ENCODE measurements around the gene GPC5. TPM values are rescaled to one million over a fixed set of nuclear protein-coding genes. Genes with fewer than 3 reads are reported as not detected.

The GPC5 gene
- total and polyA plus RNA-seq, 2 of the 13 experiments (the other 11 are each of a cell fraction or from before 2014, with no cell fraction given): 0.02 to 0.07 TPM

GRCh38 chr13:92494915-92495314 lies 1096.5 kb downstream of the GPC5 start:
- 4% methylated on average over 2 of the region's 2 CpGs for WGBS (ENCODE audit: low lambda C conversion rate)
- Histone ChIP-seq H3K4me3 (replicated peaks in 1 of 3; ENCODE audit: insufficient read depth in 1 of 3, low read depth in 2 of 3, low read length in 3 of 3) (no peak overlapping the region), H3K36me3 (replicated peaks in 1 of 2; ENCODE audit: control insufficient read depth in 1 of 2, insufficient read depth in 2 of 2, low read length in 2 of 2) (no peaks in the 10 kb centered on the region), H2AFZ (ENCODE audit: low read length) (no peak overlapping the region), H3K79me2 (ENCODE audit: insufficient read depth, low read length) (no peaks in the 10 kb centered on the region), H3K27ac (ENCODE audit: extremely low read length, insufficient read depth, low read length) (no peak overlapping the region), H3K4me2 (ENCODE audit: low read depth, low read length) (no peak overlapping the region), H3K9me3 (ENCODE audit: low read length) (no peaks in the 10 kb centered on the region), H3K4me1 (ENCODE audit: insufficient read depth, low read length) (no peaks in the 10 kb centered on the region), H4K20me1 (ENCODE audit: insufficient read depth, low read length) (no peaks in the 10 kb centered on the region), H3K27me3 (ENCODE audit: control insufficient read depth in 1 of 2, insufficient read depth in 2 of 2, low read length in 2 of 2) (no peaks in the 10 kb centered on the region; a peak in 1 of 5 replicates), H3K9ac (ENCODE audit: insufficient read depth, low read depth, low read length) (no peak overlapping the region)
- in situ Hi-C loops (cut with HindIII; ENCODE audit: extremely low pct_ligation_motif_present, low pct_unique_long_range_greater_than_20kb) (no loop called here), intact Hi-C loops (cut with micrococcal nuclease; ENCODE audit: unreplicated experiment) (no loop called here)
- POLR2A ChIA-PET: no interaction called here
- DNase-seq (ENCODE audit: low spot score): no peak
- no peak for FAIRE-seq
- CTCF ChIA-PET (ENCODE audit: low intra/inter-chr PET ratio, low total read pairs): no interaction called here
- no TSS peak for BruUV-seq (replicated peaks)
- no peak for ATAC-seq
- TF ChIP-seq ZNF333 (CRISPR knock-in tag; IDR thresholded peaks at IDR 0.05; ENCODE audit: borderline replicate concordance) (no peak), CHD4 (IDR thresholded peaks at IDR 0.05; ENCODE audit: borderline replicate concordance, low read length) (no peak), NFKBIZ (CRISPR knock-in tag; IDR thresholded peaks at IDR 0.05) (no peak), PHB2 (IDR thresholded peaks at IDR 0.05; ENCODE audit: partially characterized antibody) (no peak), NR1H2 (CRISPR knock-in tag; IDR thresholded peaks at IDR 0.05; ENCODE audit: borderline replicate concordance, low read depth) (no peak), FOXM1 (CRISPR knock-in tag; IDR thresholded peaks at IDR 0.05) (no peak), NR0B2 (CRISPR knock-in tag; IDR thresholded peaks at IDR 0.05) (no peak), MIER2 (CRISPR knock-in tag; IDR thresholded peaks at IDR 0.05) (no peak), U2AF1 (optimal IDR thresholded peaks at IDR 0.05; ENCODE audit: low read depth, low read length) (no peak), MYNN (CRISPR knock-in tag; IDR thresholded peaks at IDR 0.05; ENCODE audit: low read depth) (no peak), ZNF557 (CRISPR knock-in tag; IDR thresholded peaks at IDR 0.05) (no peak), ZFP1 (CRISPR knock-in tag; IDR thresholded peaks at IDR 0.05) (no peak), IRF2 (CRISPR knock-in tag; IDR thresholded peaks at IDR 0.05) (no peak), MTA3 (CRISPR knock-in tag; IDR thresholded peaks at IDR 0.05) (no peak), ZBTB46 (CRISPR knock-in tag; IDR thresholded peaks at IDR 0.05; ENCODE audit: borderline replicate concordance) (no peak), ELF1 (CRISPR knock-in tag; IDR thresholded peaks at IDR 0.05) (no peak), ATRX (CRISPR knock-in tag; IDR thresholded peaks at IDR 0.05; ENCODE audit: borderline replicate concordance) (no peak), MLXIP (CRISPR knock-in tag; IDR thresholded peaks at IDR 0.05; ENCODE audit: borderline replicate concordance) (no peak), NAIF1 (CRISPR knock-in tag; IDR thresholded peaks at IDR 0.05; ENCODE audit: borderline replicate concordance) (no peak)

All from HepG2 (cell line).